Measurements from ENCODE around the gene ZFAND5.

DNA sequence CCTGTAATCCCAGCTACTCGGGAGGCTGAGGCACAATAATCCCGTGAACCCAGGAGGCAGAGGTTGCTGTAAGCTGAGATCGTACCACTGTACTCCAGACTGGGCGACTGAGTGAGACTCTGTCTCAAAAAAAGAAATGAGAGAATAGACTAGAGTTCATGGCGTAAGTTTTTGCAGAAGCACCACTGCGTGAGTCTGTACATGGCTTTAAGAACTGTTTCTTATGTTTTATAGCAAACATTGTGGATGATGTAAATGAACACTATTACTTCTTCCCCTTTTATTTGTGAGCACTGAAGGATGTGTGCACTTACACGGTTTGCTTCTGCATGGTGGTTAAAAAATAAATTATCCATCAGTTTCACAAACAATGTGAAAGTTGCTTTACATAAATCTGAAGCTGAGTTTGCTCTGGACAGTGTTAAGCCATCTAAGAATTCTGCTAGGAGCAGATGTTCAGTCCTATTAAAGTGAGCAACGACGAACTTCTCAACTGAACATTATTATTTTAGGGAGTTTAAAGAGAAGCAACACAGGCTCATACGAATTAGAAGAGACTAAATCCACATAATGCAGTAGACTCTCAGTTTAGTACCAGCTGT lies 52.5 kb downstream of the ZFAND5 start:
- TF ChIP-seq CTCF (IDR thresholded peaks at IDR 0.05) = no peak
- TF ChIP-seq POLR2A (IDR thresholded peaks at IDR 0.05) = no peak
